Hypothalamus (tissue), 51 donors: ENCODE results near the gene EME1.

Experiments used
- DNase-seq, 51 donors: peaks; one replicate each; lab custom pipeline; 2025; lab: John Stamatoyannopoulos, UW

EME1 gene

GRCh38 chr17:50347117-50347893 is 25.7 kb upstream of the EME1 start:
- peak in 1 of 51 donors; percentile 13 for DNase-seq

- DNase-seq, result no peak
These were observed 25.1 kb upstream of the EME1 start for GRCh38 chr17:50347894-50348291.

- no peak for DNase-seq
These were observed 24.3 kb upstream of the EME1 start for GRCh38 chr17:50348522-50349242.

- DNase-seq, result no peak
These were observed 23.8 kb upstream of the EME1 start for GRCh38 chr17:50349243-50349600.

- no peak for DNase-seq
These were observed 22.3 kb upstream of the EME1 start for GRCh38 chr17:50350733-50351132.

- DNase-seq, result no peak
These were observed 20.8 kb upstream of the EME1 start for GRCh38 chr17:50352072-50352692.

- no peak for DNase-seq
These were observed 20.1 kb upstream of the EME1 start for GRCh38 chr17:50352693-50353599.

GRCh38 chr17:50353600-50354195 is 19.3 kb upstream of the EME1 start:
- DNase-seq, result no peak

- DNase-seq, result no peak
These were observed 18.8 kb upstream of the EME1 start for GRCh38 chr17:50354198-50354597.

- no peak for DNase-seq
These were observed 18.3 kb upstream of the EME1 start for GRCh38 chr17:50354776-50355175.

GRCh38 chr17:50355336-50355700 is 17.7 kb upstream of the EME1 start:
- DNase-seq, result no peak

GRCh38 chr17:50355701-50356341 is 17.2 kb upstream of the EME1 start:
- DNase-seq, result no peak

- no peak for DNase-seq
These were observed 16.6 kb upstream of the EME1 start for GRCh38 chr17:50356418-50356817.

- no peak for DNase-seq
These were observed 16.0 kb upstream of the EME1 start for GRCh38 chr17:50356892-50357510.

GRCh38 chr17:50358177-50358576 is 14.9 kb upstream of the EME1 start:
- no peak for DNase-seq

GRCh38 chr17:50359005-50359699 is 13.9 kb upstream of the EME1 start:
- no peak for DNase-seq

GRCh38 chr17:50359998-50360461 is 13.0 kb upstream of the EME1 start:
- DNase-seq, result no peak

- DNase-seq, result no peak
These were observed 12.4 kb upstream of the EME1 start for GRCh38 chr17:50360486-50361115.
